Astrocyte (in vitro differentiated cells and primary cell): Measurements from ENCODE around the gene L3MBTL1.

Experiments used
- EZH2 ChIP-seq: IDR thresholded peaks from 2 replicates; pipeline ENCODE4 v1.6.1; 2012; ENCODE audit warnings: mild to moderate bottlenecking, low read length, inconsistent platforms; ENCODE audit not compliant: insufficient read depth
- TF ChIP-seq, protein P1 (sequence below): IDR thresholded peaks from 2 replicates; pipeline ENCODE4 v1.5.1; 2011; ENCODE audit warnings: low read depth, mild to moderate bottlenecking, inconsistent platforms, low read length, moderate library complexity; ENCODE audit not compliant: insufficient read depth

DNA sequence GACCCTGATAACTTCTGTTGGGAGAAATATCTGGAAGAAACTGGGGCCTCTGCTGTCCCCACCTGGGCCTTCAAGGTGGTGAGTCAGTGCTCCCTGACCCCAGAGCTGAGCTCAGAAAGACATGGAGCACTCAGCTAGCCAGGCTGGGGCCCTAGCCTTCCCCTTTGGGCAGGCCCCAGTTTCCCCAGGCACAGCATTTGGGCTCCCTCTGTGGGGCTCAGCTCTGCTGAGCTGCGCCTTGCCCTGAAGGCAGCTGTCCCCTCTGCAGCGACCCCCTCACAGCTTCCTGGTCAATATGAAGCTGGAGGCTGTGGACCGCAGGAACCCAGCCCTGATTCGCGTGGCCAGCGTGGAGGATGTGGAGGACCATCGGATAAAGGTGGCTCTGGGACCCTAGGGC is 26.5 kb downstream of the L3MBTL1 start:
- TF ChIP-seq, protein P1, sequence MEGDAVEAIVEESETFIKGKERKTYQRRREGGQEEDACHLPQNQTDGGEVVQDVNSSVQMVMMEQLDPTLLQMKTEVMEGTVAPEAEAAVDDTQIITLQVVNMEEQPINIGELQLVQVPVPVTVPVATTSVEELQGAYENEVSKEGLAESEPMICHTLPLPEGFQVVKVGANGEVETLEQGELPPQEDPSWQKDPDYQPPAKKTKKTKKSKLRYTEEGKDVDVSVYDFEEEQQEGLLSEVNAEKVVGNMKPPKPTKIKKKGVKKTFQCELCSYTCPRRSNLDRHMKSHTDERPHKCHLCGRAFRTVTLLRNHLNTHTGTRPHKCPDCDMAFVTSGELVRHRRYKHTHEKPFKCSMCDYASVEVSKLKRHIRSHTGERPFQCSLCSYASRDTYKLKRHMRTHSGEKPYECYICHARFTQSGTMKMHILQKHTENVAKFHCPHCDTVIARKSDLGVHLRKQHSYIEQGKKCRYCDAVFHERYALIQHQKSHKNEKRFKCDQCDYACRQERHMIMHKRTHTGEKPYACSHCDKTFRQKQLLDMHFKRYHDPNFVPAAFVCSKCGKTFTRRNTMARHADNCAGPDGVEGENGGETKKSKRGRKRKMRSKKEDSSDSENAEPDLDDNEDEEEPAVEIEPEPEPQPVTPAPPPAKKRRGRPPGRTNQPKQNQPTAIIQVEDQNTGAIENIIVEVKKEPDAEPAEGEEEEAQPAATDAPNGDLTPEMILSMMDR: no peak
- TF ChIP-seq EZH2: no peak
